Measurements from ENCODE around the gene SLC39A9.
A peak's percentile ranks its signal among the peaks of the same experiment; 100 is the strongest.
"Not testable (repeated sequence)": the region's sequence is repeated elsewhere in the genome, so short reads cannot be mapped to it uniquely, and the experiment has no call there.

The SLC39A9 gene

GRCh38 chr14:69476824-69477450 is 78.4 kb downstream of the SLC39A9 start:
- not testable (repeated sequence) for DNase-seq (ENCODE audit: low spot score)

- DNase-seq (ENCODE audit: low spot score), result not testable (repeated sequence)
Measured at GRCh38 chr14:69478055-69478454, 79.6 kb downstream of the SLC39A9 start.

GRCh38 chr14:69479696-69480095 is 81.2 kb downstream of the SLC39A9 start:
- DNase-seq (ENCODE audit: low spot score), result no peak

GRCh38 chr14:69480136-69480535 is 81.6 kb downstream of the SLC39A9 start:
- DNase-seq (ENCODE audit: low spot score), result no peak

- no peak for DNase-seq (ENCODE audit: low spot score)
Measured at GRCh38 chr14:69481815-69482568, 83.5 kb downstream of the SLC39A9 start.

GRCh38 chr14:69483765-69484443 is 85.4 kb downstream of the SLC39A9 start:
- peak; percentile 61 for DNase-seq (ENCODE audit: low spot score)

GRCh38 chr14:69484444-69485314 is 86.2 kb downstream of the SLC39A9 start, which contains the start of gene PLEKHD1:
Gene PLEKHD1 (plus strand): TSS chr14:69484728. CDS start chr14:69484966, 238 bp downstream.
- no peak for DNase-seq (ENCODE audit: low spot score)

GRCh38 chr14:69485315-69485660 is 86.8 kb downstream of the SLC39A9 start:
- no peak for DNase-seq (ENCODE audit: low spot score)

- no peak for DNase-seq (ENCODE audit: low spot score)
Measured at GRCh38 chr14:69485701-69486100, 87.2 kb downstream of the SLC39A9 start.

GRCh38 chr14:69487226-69487625 is 88.7 kb downstream of the SLC39A9 start:
- no peak for DNase-seq (ENCODE audit: low spot score)

GRCh38 chr14:69487771-69488170 is 89.3 kb downstream of the SLC39A9 start:
- no peak for DNase-seq (ENCODE audit: low spot score)

GRCh38 chr14:69489495-69489894 is 91.0 kb downstream of the SLC39A9 start:
- DNase-seq (ENCODE audit: low spot score), result no peak

GRCh38 chr14:69490219-69490918 is 91.9 kb downstream of the SLC39A9 start:
- DNase-seq (ENCODE audit: low spot score), result no peak

GRCh38 chr14:69491193-69491592 is 92.7 kb downstream of the SLC39A9 start:
- DNase-seq (ENCODE audit: low spot score), result no peak

GRCh38 chr14:69493038-69493437 is 94.5 kb downstream of the SLC39A9 start:
- no peak for DNase-seq (ENCODE audit: low spot score)

GRCh38 chr14:69493791-69494190 is 95.3 kb downstream of the SLC39A9 start:
- no peak for DNase-seq (ENCODE audit: low spot score)

GRCh38 chr14:69495341-69495921 is 96.9 kb downstream of the SLC39A9 start:
- no peak for DNase-seq (ENCODE audit: low spot score)

- not testable (repeated sequence) for DNase-seq (ENCODE audit: low spot score)
Measured at GRCh38 chr14:69497866-69498265, 99.4 kb downstream of the SLC39A9 start.

GRCh38 chr14:69498286-69498685 is 99.8 kb downstream of the SLC39A9 start:
- not testable (repeated sequence) for DNase-seq (ENCODE audit: low spot score)

- no peak for DNase-seq (ENCODE audit: low spot score)
Measured at GRCh38 chr14:69499436-69499835, 100.9 kb downstream of the SLC39A9 start.

GRCh38 chr14:69500096-69500495 is 101.6 kb downstream of the SLC39A9 start:
- no peak for DNase-seq (ENCODE audit: low spot score)
